K562 (cell line): Measurements from ENCODE around the gene PSG7.
"Not testable (repeated sequence)": the region's sequence is repeated elsewhere in the genome, so short reads cannot be mapped to it uniquely, and the experiment has no call there.

Source experiments
- ATF2 ChIP-seq: sonication (generic); formaldehyde crosslinking; IDR thresholded peaks from 2 replicates; pipeline ENCODE4 v1.8.1; 2022; ENCODE audit warnings: missing genetic modification reagents
- ATF3 ChIP-seq, 2 experiments: fragments of 450-650 bp in 1 of 2; sonication (generic) in 1 of 2; formaldehyde crosslinking in 1 of 2; IDR thresholded peaks in 1 of 2; conservative IDR thresholded peaks in 1 of 2; 2 replicates each; pipeline versions ENCODE4 v1.6.1 to v1.8.1; 2016 to 2023; ENCODE audit warnings: mild to moderate bottlenecking in 2 of 2, moderate library complexity in 2 of 2, inconsistent platforms in 1 of 2, missing genetic modification reagents in 1 of 2
- BRF1 ChIP-seq: IDR thresholded peaks from 3 replicates; pipeline ENCODE4 v1.6.1; 2011; ENCODE audit warnings: borderline replicate concordance, mild to moderate bottlenecking; ENCODE audit not compliant: insufficient read length; ENCODE audit errors: extremely low read depth
- CTCF ChIP-seq, 3 experiments: IDR thresholded peaks in 2 of 3; conservative IDR thresholded peaks in 1 of 3; 2 replicates each; pipeline ENCODE4 v1.5.1; 2011 to 2012; ENCODE audit warnings: low read length in 3 of 3, mild to moderate bottlenecking in 3 of 3, control low read depth in 2 of 3, improper control_type of control experiment in 1 of 3, inconsistent platforms in 1 of 3, low read depth in 1 of 3, mixed read lengths in 1 of 3, moderate library complexity in 1 of 3; ENCODE audit not compliant: insufficient read depth in 2 of 3
- EZH2 ChIP-seq: IDR thresholded peaks from 2 replicates; pipeline ENCODE4 v1.6.1; 2012; ENCODE audit warnings: low read depth, mild to moderate bottlenecking, inconsistent platforms, low read length, borderline replicate concordance
- IRF1 ChIP-seq: sonication (generic); formaldehyde crosslinking; IDR thresholded peaks from 2 replicates; pipeline ENCODE4 v1.8.0; 2022; ENCODE audit warnings: missing genetic modification reagents, mild to moderate bottlenecking, borderline replicate concordance
- JUN ChIP-seq, 2 experiments: sonication (generic) in 1 of 2; formaldehyde crosslinking in 1 of 2; IDR thresholded peaks; 2 replicates each; pipeline versions ENCODE4 v1.6.1 to v1.8.0; 2012 to 2022; ENCODE audit warnings: borderline replicate concordance in 2 of 2, mild to moderate bottlenecking in 2 of 2, improper control_type of control experiment in 1 of 2, low read depth in 1 of 2, low read length in 1 of 2, missing genetic modification reagents in 1 of 2
- KAT7 ChIP-seq: sonication (generic); formaldehyde crosslinking; IDR thresholded peaks from 2 replicates; pipeline ENCODE4 v1.8.0; 2022; ENCODE audit warnings: missing genetic modification reagents, mild to moderate bottlenecking, borderline replicate concordance
- MYC ChIP-seq, 2 experiments: fragments of 250-450 bp in 1 of 2; sonication (Bioruptor Pico) in 1 of 2; IDR thresholded peaks; 2 replicates each; pipeline versions ENCODE4 v1.5.1 to v1.6.1; 2012 to 2021; ENCODE audit warnings: low read depth in 2 of 2, borderline replicate concordance in 1 of 2, improper control_type of control experiment in 1 of 2, low read length in 1 of 2, mild to moderate bottlenecking in 1 of 2, moderate library complexity in 1 of 2

- TF ChIP-seq JUN (IDR thresholded peaks at IDR 0.05; ENCODE audit: borderline replicate concordance, low read depth, low read length); JUN (CRISPR knock-in tag; IDR thresholded peaks at IDR 0.05; ENCODE audit: borderline replicate concordance); CTCF (IDR thresholded peaks at IDR 0.05 in 2 of 3, conservative IDR thresholded peaks at IDR 0.05 in 1 of 3; ENCODE audit: insufficient read depth in 2 of 3, low read depth in 1 of 3, low read length in 3 of 3); EZH2; MYC (IDR thresholded peaks at IDR 0.05; ENCODE audit: low read depth, low read length); MYC (CRISPR knock-in tag; IDR thresholded peaks at IDR 0.05; ENCODE audit: borderline replicate concordance, low read depth); IRF1 (CRISPR knock-in tag); BRF1; KAT7 (CRISPR knock-in tag); ATF3 (IDR thresholded peaks at IDR 0.05); ATF3 (CRISPR knock-in tag; conservative IDR thresholded peaks at IDR 0.05); ATF2 (CRISPR knock-in tag): not testable (repeated sequence)
Observed at GRCh38 chr19:42882730-42883129, 54.3 kb downstream of the PSG7 start.
